ENCODE results near the gene DOCK3. TPM values are rescaled to one million over a fixed set of nuclear protein-coding genes. Genes with fewer than 3 reads are reported as not detected.
"Not testable (repeated sequence)": the region's sequence is repeated elsewhere in the genome, so short reads cannot be mapped to it uniquely, and the experiment has no call there.

The DOCK3 gene
- total and polyA plus RNA-seq, 2 of the 4 experiments (the other 2 are of a cell fraction), result under 0.01 to 0.12 TPM

DNA sequence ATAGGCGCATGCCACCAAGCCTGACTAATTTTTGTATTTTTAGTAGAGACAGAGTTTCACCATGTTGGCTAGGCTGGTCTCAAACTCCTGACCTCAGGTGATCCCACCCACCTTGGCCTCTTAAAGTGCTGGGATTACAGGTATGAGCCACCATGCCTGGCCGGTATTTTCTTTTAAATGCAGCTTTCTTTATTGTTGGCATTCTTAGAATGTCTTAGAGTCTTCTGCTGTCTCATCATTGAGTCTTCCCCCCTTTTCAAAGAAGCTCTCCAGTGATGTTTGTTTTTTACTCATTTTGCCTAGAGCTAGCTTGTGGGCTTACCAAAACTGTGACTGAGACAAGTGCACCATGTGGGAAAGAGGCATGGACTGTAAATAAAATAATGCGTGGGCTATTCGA, 13.9 kb downstream of the DOCK3 start:
- H3K23ac ChIP-seq (ENCODE audit: low read depth, low read length); H4K8ac ChIP-seq (ENCODE audit: low read depth in 2 of 2, low read length in 2 of 2); H3K18ac ChIP-seq (ENCODE audit: low read depth, low read length); H3K9ac ChIP-seq (ENCODE audit: low read depth, low read length); H4K5ac ChIP-seq (ENCODE audit: low read depth, low read length); in situ Hi-C loops (cut with MboI; ENCODE audit: low sequenced_read_pairs); H3K9me1 ChIP-seq (ENCODE audit: insufficient read depth, low read length); H2AFZ ChIP-seq (replicated peaks; ENCODE audit: low read length, poor library complexity); H4K91ac ChIP-seq (ENCODE audit: insufficient read depth, low read depth, low read length); intact Hi-C loops (cut with micrococcal nuclease); H2BK5ac ChIP-seq (ENCODE audit: low read depth, low read length, poor library complexity, severe bottlenecking); CTCF ChIA-PET; DNase-seq; H3K9me3 ChIP-seq (ENCODE audit: control insufficient read depth, insufficient read depth, low read length); H2BK15ac ChIP-seq (ENCODE audit: low read depth, low read length); H3K14ac ChIP-seq (replicated peaks; ENCODE audit: low read depth, low read length); ATAC-seq (ENCODE audit: low read depth); BruUV-seq (replicated peaks); H2BK120ac ChIP-seq (ENCODE audit: low read depth, low read length); H3K27ac ChIP-seq (ENCODE audit: insufficient read depth, low read length); H3K4me2 ChIP-seq (ENCODE audit: low read depth, low read length); H2BK20ac ChIP-seq (ENCODE audit: low read depth, low read length); H3K27me3 ChIP-seq (ENCODE audit: control insufficient read depth, insufficient read depth, low read length); H3K56ac ChIP-seq (ENCODE audit: extremely low read depth, insufficient read depth, low read length); dilution Hi-C loops (cut with HindIII; ENCODE audit: low sequenced_read_pairs, unreplicated experiment); H3K4me1 ChIP-seq (ENCODE audit: control insufficient read depth, insufficient read depth, low read length); H4K20me1 ChIP-seq (ENCODE audit: insufficient read depth, low read length); H3K36me3 ChIP-seq (ENCODE audit: control insufficient read depth, insufficient read depth, low read length); H3K4me3 ChIP-seq (ENCODE audit: insufficient read depth, low read depth, low read length); H2AK5ac ChIP-seq (ENCODE audit: low read depth, low read length); H2AK9ac ChIP-seq (replicated peaks; ENCODE audit: low read depth, low read length, poor library complexity); H3K79me1 ChIP-seq (ENCODE audit: low read depth in 1 of 2, low read length in 2 of 2); H3K4ac ChIP-seq (ENCODE audit: low read depth, low read length): not testable (repeated sequence)
- no CpG with 5 or more reads among the region's 4 CpGs for WGBS, 2 experiments (ENCODE audit: extremely low coverage in 2 of 2, insufficient read length in 1 of 2)
- POLR2A ChIA-PET (ENCODE audit: unreplicated experiment), result interaction anchor here (0.6 kb wide), 1 partner anchor 17 kb away, joined by 5 read pairs; no protein-coding TSS in a partner anchor

All from IMR-90 (cell line).